HEK293 (cell line): ENCODE data around the gene CD53.

Experiments used
- BCL11A ChIP-seq: fragments of 450-650 bp; formaldehyde crosslinking; IDR thresholded peaks from 2 replicates; pipeline ENCODE4 v1.5.1; 2016; ENCODE audit warnings: low read depth, missing biosample characterization, missing genetic modification characterization
- HOXD13 ChIP-seq: sonication (generic); formaldehyde crosslinking; IDR thresholded peaks from 2 replicates; pipeline ENCODE4 v1.8.0; 2022; ENCODE audit warnings: missing genetic modification reagents, borderline replicate concordance
- MYNN ChIP-seq: fragments of 450-650 bp; formaldehyde crosslinking; IDR thresholded peaks from 2 replicates; pipeline ENCODE4 v1.5.1; 2016; ENCODE audit warnings: missing biosample characterization, missing genetic modification characterization, borderline replicate concordance
- PRDM1 ChIP-seq: fragments of 450-650 bp; formaldehyde crosslinking; IDR thresholded peaks from 2 replicates; pipeline ENCODE4; 2016; ENCODE audit warnings: missing biosample characterization, missing genetic modification characterization
- PRDM2 ChIP-seq: fragments of 450-650 bp; formaldehyde crosslinking; IDR thresholded peaks from 2 replicates; pipeline ENCODE4 v1.5.1; 2016; ENCODE audit warnings: missing biosample characterization, missing genetic modification characterization, borderline replicate concordance
- RBAK ChIP-seq: fragments of 450-650 bp; formaldehyde crosslinking; IDR thresholded peaks from 2 replicates; pipeline ENCODE4 v1.5.1; 2016; ENCODE audit warnings: missing biosample characterization, missing genetic modification characterization
- SP2 ChIP-seq: fragments of 450-650 bp; formaldehyde crosslinking; IDR thresholded peaks from 2 replicates; pipeline ENCODE4 v1.5.1; 2016; ENCODE audit warnings: missing biosample characterization, missing genetic modification characterization
- SP7 ChIP-seq: fragments of 450-650 bp; formaldehyde crosslinking; IDR thresholded peaks from 2 replicates; pipeline ENCODE4 v1.5.1; 2016; ENCODE audit warnings: missing biosample characterization, missing genetic modification characterization
- ZBTB21 ChIP-seq: fragments of 450-650 bp; formaldehyde crosslinking; IDR thresholded peaks from 2 replicates; pipeline ENCODE4 v1.5.1; 2017; ENCODE audit warnings: missing biosample characterization, missing genetic modification characterization
- ZEB2 ChIP-seq: fragments of 450-650 bp; formaldehyde crosslinking; IDR thresholded peaks from 2 replicates; pipeline ENCODE4 v1.5.1; 2016; ENCODE audit warnings: missing biosample characterization, missing genetic modification characterization
- ZFP37 ChIP-seq: fragments of 450-650 bp; formaldehyde crosslinking; IDR thresholded peaks from 2 replicates; pipeline ENCODE4 v1.5.1; 2016; ENCODE audit warnings: missing biosample characterization, missing genetic modification characterization
- ZIC2 ChIP-seq: fragments of 450-650 bp; formaldehyde crosslinking; IDR thresholded peaks from 2 replicates; pipeline ENCODE4 v1.5.1; 2016; ENCODE audit warnings: missing biosample characterization, missing genetic modification characterization
- ZNF10 ChIP-seq: fragments of 450-650 bp; formaldehyde crosslinking; IDR thresholded peaks from 2 replicates; pipeline ENCODE4 v1.5.1; 2017; ENCODE audit warnings: missing biosample characterization, missing genetic modification characterization
- ZNF112 ChIP-seq: fragments of 450-650 bp; formaldehyde crosslinking; IDR thresholded peaks from 2 replicates; pipeline ENCODE4 v1.5.0; 2017; ENCODE audit warnings: missing biosample characterization, missing genetic modification characterization
- ZNF157 ChIP-seq: fragments of 450-650 bp; formaldehyde crosslinking; IDR thresholded peaks from 2 replicates; pipeline ENCODE4 v1.5.1; 2016; ENCODE audit warnings: missing biosample characterization, missing genetic modification characterization
- ZNF169 ChIP-seq: fragments of 450-650 bp; formaldehyde crosslinking; IDR thresholded peaks from 2 replicates; pipeline ENCODE4 v1.5.1; 2016; ENCODE audit warnings: missing biosample characterization, missing genetic modification characterization
- ZNF184 ChIP-seq: fragments of 450-650 bp; IDR thresholded peaks from 2 replicates; pipeline ENCODE4 v1.5.1; 2018; ENCODE audit warnings: missing biosample characterization, mild to moderate bottlenecking, missing genetic modification characterization
- ZNF221 ChIP-seq: fragments of 450-650 bp; formaldehyde crosslinking; IDR thresholded peaks from 2 replicates; pipeline ENCODE4 v1.5.1; 2017; ENCODE audit warnings: missing biosample characterization, missing genetic modification characterization, borderline replicate concordance
- ZNF223 ChIP-seq: fragments of 450-650 bp; formaldehyde crosslinking; IDR thresholded peaks from 2 replicates; pipeline ENCODE4 v1.5.1; 2016; ENCODE audit warnings: missing biosample characterization, missing genetic modification characterization
- ZNF433 ChIP-seq: fragments of 450-650 bp; formaldehyde crosslinking; IDR thresholded peaks from 2 replicates; pipeline ENCODE4 v1.5.1; 2016; ENCODE audit warnings: missing biosample characterization, missing genetic modification characterization, low read depth
- ZNF510 ChIP-seq: fragments of 450-650 bp; formaldehyde crosslinking; IDR thresholded peaks from 2 replicates; pipeline ENCODE4 v1.5.1; 2018; ENCODE audit warnings: mild to moderate bottlenecking, missing genetic modification characterization, missing biosample characterization; ENCODE audit not compliant: insufficient replicate concordance
- ZNF555 ChIP-seq: fragments of 450-650 bp; formaldehyde crosslinking; conservative IDR thresholded peaks from 2 replicates; pipeline ENCODE4 v1.5.1; 2017; ENCODE audit warnings: missing biosample characterization, mild to moderate bottlenecking, missing genetic modification characterization, inconsistent platforms
- ZNF561 ChIP-seq: fragments of 450-650 bp; IDR thresholded peaks from 2 replicates; pipeline ENCODE4 v1.5.1; 2018; ENCODE audit warnings: missing biosample characterization, missing genetic modification characterization, borderline replicate concordance
- ZNF585B ChIP-seq: fragments of 450-650 bp; formaldehyde crosslinking; IDR thresholded peaks from 2 replicates; pipeline ENCODE4 v1.5.1; 2016; ENCODE audit warnings: missing biosample characterization, missing genetic modification characterization
- ZNF621 ChIP-seq: fragments of 450-650 bp; formaldehyde crosslinking; IDR thresholded peaks from 2 replicates; pipeline ENCODE4 v1.5.1; 2017; ENCODE audit warnings: missing biosample characterization, missing genetic modification characterization
- ZNF664 ChIP-seq: fragments of 450-650 bp; formaldehyde crosslinking; IDR thresholded peaks from 2 replicates; pipeline ENCODE4 v1.5.1; 2016; ENCODE audit warnings: missing biosample characterization, missing genetic modification characterization
- ZNF707 ChIP-seq: fragments of 450-650 bp; formaldehyde crosslinking; IDR thresholded peaks from 2 replicates; pipeline ENCODE4 v1.5.1; 2016; ENCODE audit warnings: missing biosample characterization, missing genetic modification characterization
- ZNF76 ChIP-seq: fragments of 450-650 bp; formaldehyde crosslinking; IDR thresholded peaks from 2 replicates; pipeline ENCODE4; 2016; ENCODE audit warnings: low read depth, missing biosample characterization, missing genetic modification characterization, borderline replicate concordance
- ZNF837 ChIP-seq: fragments of 450-650 bp; formaldehyde crosslinking; IDR thresholded peaks from 2 replicates; pipeline ENCODE4 v1.5.1; 2016; ENCODE audit warnings: missing biosample characterization, missing genetic modification characterization
- ZSCAN16 ChIP-seq: fragments of 450-650 bp; formaldehyde crosslinking; IDR thresholded peaks from 2 replicates; pipeline ENCODE4 v1.5.1; 2016; ENCODE audit warnings: missing biosample characterization, missing genetic modification characterization
- TF ChIP-seq, protein P1 (sequence below): fragments of 450-650 bp; formaldehyde crosslinking; IDR thresholded peaks from 2 replicates; pipeline ENCODE4 v1.5.1; 2017; ENCODE audit warnings: missing biosample characterization, mild to moderate bottlenecking, missing genetic modification characterization, moderate library complexity
- TF ChIP-seq, protein P2 (sequence below): fragments of 450-650 bp; formaldehyde crosslinking; IDR thresholded peaks from 2 replicates; pipeline ENCODE4 v1.5.1; 2016; ENCODE audit warnings: missing biosample characterization, missing genetic modification characterization
- TF ChIP-seq, protein P3 (sequence below): fragments of 450-650 bp; formaldehyde crosslinking; optimal IDR thresholded peaks from 2 replicates; pipeline ENCODE3; 2016; ENCODE audit warnings: missing biosample characterization, mild to moderate bottlenecking, missing genetic modification characterization

The CD53 gene

GRCh38 chr1:110880708-110881374 lies 7.9 kb downstream of the CD53 start (continued):
- TF ChIP-seq PRDM2, result no peak
- TF ChIP-seq ZNF664 (tag by site-specific recombination), result no peak
- TF ChIP-seq ZNF585B (tag by site-specific recombination), result no peak
- no peak for TF ChIP-seq ZEB2 (tag by site-specific recombination)
- no peak for TF ChIP-seq ZNF157 (tag by site-specific recombination)
- peak; percentile 63 for TF ChIP-seq SP7
- TF ChIP-seq, protein P1, sequence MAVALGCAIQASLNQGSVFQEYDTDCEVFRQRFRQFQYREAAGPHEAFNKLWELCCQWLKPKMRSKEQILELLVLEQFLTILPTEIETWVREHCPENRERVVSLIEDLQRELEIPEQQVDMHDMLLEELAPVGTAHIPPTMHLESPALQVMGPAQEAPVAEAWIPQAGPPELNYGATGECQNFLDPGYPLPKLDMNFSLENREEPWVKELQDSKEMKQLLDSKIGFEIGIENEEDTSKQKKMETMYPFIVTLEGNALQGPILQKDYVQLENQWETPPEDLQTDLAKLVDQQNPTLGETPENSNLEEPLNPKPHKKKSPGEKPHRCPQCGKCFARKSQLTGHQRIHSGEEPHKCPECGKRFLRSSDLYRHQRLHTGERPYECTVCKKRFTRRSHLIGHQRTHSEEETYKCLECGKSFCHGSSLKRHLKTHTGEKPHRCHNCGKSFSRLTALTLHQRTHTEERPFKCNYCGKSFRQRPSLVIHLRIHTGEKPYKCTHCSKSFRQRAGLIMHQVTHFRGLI (tag by site-specific recombination), result no peak
- TF ChIP-seq HOXD13 (CRISPR knock-in tag), result no peak
- no peak for TF ChIP-seq ZIC2 (tag by site-specific recombination)
- no peak for TF ChIP-seq ZBTB21 (tag by site-specific recombination)
- TF ChIP-seq RBAK (tag by site-specific recombination), result no peak
- no peak for TF ChIP-seq ZNF510 (tag by site-specific recombination)
- no peak for TF ChIP-seq ZNF555 (tag by site-specific recombination)
- TF ChIP-seq ZNF169 (tag by site-specific recombination), result no peak
- TF ChIP-seq ZNF561 (tag by site-specific recombination), result no peak
- no peak for TF ChIP-seq ZNF112 (tag by site-specific recombination)
- TF ChIP-seq ZNF837 (tag by site-specific recombination), result no peak
- no peak for TF ChIP-seq ZNF10 (tag by site-specific recombination)
- TF ChIP-seq, protein P2, sequence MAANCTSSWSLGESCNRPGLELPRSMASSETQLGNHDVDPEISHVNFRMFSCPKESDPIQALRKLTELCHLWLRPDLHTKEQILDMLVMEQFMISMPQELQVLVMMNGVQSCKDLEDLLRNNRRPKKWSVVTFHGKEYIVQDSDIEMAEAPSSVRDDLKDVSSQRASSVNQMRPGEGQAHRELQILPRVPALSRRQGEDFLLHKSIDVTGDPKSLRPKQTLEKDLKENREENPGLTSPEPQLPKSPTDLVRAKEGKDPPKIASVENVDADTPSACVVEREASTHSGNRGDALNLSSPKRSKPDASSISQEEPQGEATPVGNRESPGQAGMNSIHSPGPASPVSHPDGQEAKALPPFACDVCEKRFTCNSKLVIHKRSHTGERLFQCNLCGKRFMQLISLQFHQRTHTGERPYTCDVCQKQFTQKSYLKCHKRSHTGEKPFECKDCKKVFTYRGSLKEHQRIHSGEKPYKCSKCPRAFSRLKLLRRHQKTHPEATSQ, result no peak
- no peak for TF ChIP-seq MYNN (tag by site-specific recombination)
- TF ChIP-seq, protein P3, sequence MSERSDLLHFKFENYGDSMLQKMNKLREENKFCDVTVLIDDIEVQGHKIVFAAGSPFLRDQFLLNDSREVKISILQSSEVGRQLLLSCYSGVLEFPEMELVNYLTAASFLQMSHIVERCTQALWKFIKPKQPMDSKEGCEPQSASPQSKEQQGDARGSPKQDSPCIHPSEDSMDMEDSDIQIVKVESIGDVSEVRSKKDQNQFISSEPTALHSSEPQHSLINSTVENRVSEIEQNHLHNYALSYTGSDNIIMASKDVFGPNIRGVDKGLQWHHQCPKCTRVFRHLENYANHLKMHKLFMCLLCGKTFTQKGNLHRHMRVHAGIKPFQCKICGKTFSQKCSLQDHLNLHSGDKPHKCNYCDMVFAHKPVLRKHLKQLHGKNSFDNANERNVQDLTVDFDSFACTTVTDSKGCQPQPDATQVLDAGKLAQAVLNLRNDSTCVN (tag by site-specific recombination), result no peak
- peak; percentile 23; the same call in 1 of the 2 replicates for TF ChIP-seq SP2
- TF ChIP-seq ZFP37 (tag by site-specific recombination), result peak; percentile 50; the same call in 1 of the 2 replicates
- TF ChIP-seq PRDM1 (tag by site-specific recombination), result no peak
- TF ChIP-seq ZNF184 (tag by site-specific recombination), result peak; percentile 60; the same call in 1 of the 2 replicates
- no peak for TF ChIP-seq ZNF221 (tag by site-specific recombination)
- TF ChIP-seq ZNF433 (tag by site-specific recombination), result no peak
- no peak for TF ChIP-seq ZSCAN16 (tag by site-specific recombination)
- TF ChIP-seq ZNF707 (tag by site-specific recombination), result no peak
- TF ChIP-seq BCL11A (tag by site-specific recombination), result no peak
- no peak for TF ChIP-seq ZNF223 (tag by site-specific recombination)
- TF ChIP-seq ZNF76 (tag by site-specific recombination), result peak; percentile 67; the same call in 1 of the 2 replicates
- no peak for TF ChIP-seq ZNF621 (tag by site-specific recombination)
